ENCODE measurements around the gene OR1J1. TPM values are rescaled to one million over a fixed set of nuclear protein-coding genes. Genes with fewer than 3 reads are reported as not detected.

Gene OR1J1
- total and polyA plus RNA-seq, 2 donors: not detected

GRCh38 chr9:122479062-122479461 lies 1.3 kb upstream of the OR1J1 start:
- no peak for DNase-seq (ENCODE audit: low read depth in 6 of 9, low spot score in 9 of 9)
- Histone ChIP-seq H3K4me1 (ENCODE audit: control insufficient read depth in 2 of 2, insufficient read depth in 2 of 2, low read length in 2 of 2) (no peaks in the 10 kb centered on the region), H3K36me3 (ENCODE audit: control insufficient read depth in 2 of 2, insufficient read depth in 2 of 2, low read length in 1 of 2) (no peaks in the 10 kb centered on the region), H3K9me3 (ENCODE audit: control insufficient read depth in 2 of 2, insufficient read depth in 1 of 2, low read length in 1 of 2) (no peaks in the 10 kb centered on the region), H3K4me3 (ENCODE audit: low read length in 2 of 2) (no peak overlapping the region), H3K27me3 (ENCODE audit: control insufficient read depth in 2 of 2, insufficient read depth in 1 of 2, low read length in 1 of 2) (no peaks in the 10 kb centered on the region), H3K27ac (ENCODE audit: low read depth in 1 of 2, low read length in 1 of 2) (no peak overlapping the region)
- 96% methylated on average over 5 of the region's 5 CpGs for WGBS

GRCh38 chr9:122477346-122477745 lies 380 bp downstream of the OR1J1 start:
- Histone ChIP-seq H3K9me3 (ENCODE audit: control insufficient read depth in 2 of 2, insufficient read depth in 1 of 2, low read length in 1 of 2) (no peaks in the 10 kb centered on the region), H3K4me1 (ENCODE audit: control insufficient read depth in 2 of 2, insufficient read depth in 2 of 2, low read length in 2 of 2) (no peaks in the 10 kb centered on the region), H3K27me3 (ENCODE audit: control insufficient read depth in 2 of 2, insufficient read depth in 1 of 2, low read length in 1 of 2) (no peaks in the 10 kb centered on the region), H3K36me3 (ENCODE audit: control insufficient read depth in 2 of 2, insufficient read depth in 2 of 2, low read length in 1 of 2) (no peaks in the 10 kb centered on the region), H3K4me3 (ENCODE audit: low read length in 2 of 2) (no peak overlapping the region), H3K27ac (ENCODE audit: low read depth in 1 of 2, low read length in 1 of 2) (no peak overlapping the region)
- DNase-seq (ENCODE audit: low read depth in 6 of 9, low spot score in 9 of 9): no peak
- 97% methylated on average over 3 of the region's 3 CpGs for WGBS

- no peaks in the 10 kb centered on the region for H3K4me1 ChIP-seq (ENCODE audit: control insufficient read depth in 2 of 2, insufficient read depth in 2 of 2, low read length in 2 of 2)
- no peak for DNase-seq (ENCODE audit: low read depth in 6 of 9, low spot score in 9 of 9)
- H3K9me3 ChIP-seq (ENCODE audit: control insufficient read depth in 2 of 2, insufficient read depth in 1 of 2, low read length in 1 of 2): no peaks in the 10 kb centered on the region
- H3K4me3 ChIP-seq (ENCODE audit: low read length in 2 of 2): no peak overlapping the region
- no peaks in the 10 kb centered on the region for H3K27me3 ChIP-seq (ENCODE audit: control insufficient read depth in 2 of 2, insufficient read depth in 1 of 2, low read length in 1 of 2)
- H3K36me3 ChIP-seq (ENCODE audit: control insufficient read depth in 2 of 2, insufficient read depth in 2 of 2, low read length in 1 of 2): no peaks in the 10 kb centered on the region
- no peak overlapping the region for H3K27ac ChIP-seq (ENCODE audit: low read depth in 1 of 2, low read length in 1 of 2)
- WGBS: 90% methylated on average over 2 of the region's 2 CpGs
These were observed 2.0 kb downstream of the OR1J1 start for GRCh38 chr9:122475717-122476116.

- Histone ChIP-seq H3K4me1 (ENCODE audit: control insufficient read depth in 2 of 2, insufficient read depth in 2 of 2, low read length in 2 of 2) (no peaks in the 10 kb centered on the region), H3K36me3 (ENCODE audit: control insufficient read depth in 2 of 2, insufficient read depth in 2 of 2, low read length in 1 of 2) (no peaks in the 10 kb centered on the region), H3K4me3 (ENCODE audit: low read length in 2 of 2) (no peak overlapping the region), H3K27me3 (ENCODE audit: control insufficient read depth in 2 of 2, insufficient read depth in 1 of 2, low read length in 1 of 2) (no peaks in the 10 kb centered on the region), H3K9me3 (ENCODE audit: control insufficient read depth in 2 of 2, insufficient read depth in 1 of 2, low read length in 1 of 2) (no peaks in the 10 kb centered on the region), H3K27ac (ENCODE audit: low read depth in 1 of 2, low read length in 1 of 2) (no peak overlapping the region)
- no peak for DNase-seq (ENCODE audit: low read depth in 6 of 9, low spot score in 9 of 9)
- 89% methylated on average over 3 of the region's 3 CpGs for WGBS
These were observed 3.2 kb downstream of the OR1J1 start for GRCh38 chr9:122474561-122474960.

GRCh38 chr9:122468735-122469134 lies 9.0 kb downstream of the OR1J1 start:
- no peak overlapping the region for H3K27ac ChIP-seq (ENCODE audit: low read depth in 1 of 2, low read length in 1 of 2)
- WGBS: 81% methylated on average over 4 of the region's 4 CpGs
- H3K36me3 ChIP-seq (ENCODE audit: control insufficient read depth in 2 of 2, insufficient read depth in 2 of 2, low read length in 1 of 2): no peaks in the 10 kb centered on the region
- no peaks in the 10 kb centered on the region for H3K9me3 ChIP-seq (ENCODE audit: control insufficient read depth in 2 of 2, insufficient read depth in 1 of 2, low read length in 1 of 2)
- H3K27me3 ChIP-seq (ENCODE audit: control insufficient read depth in 2 of 2, insufficient read depth in 1 of 2, low read length in 1 of 2): no peaks in the 10 kb centered on the region
- H3K4me3 ChIP-seq (ENCODE audit: low read length in 2 of 2): no peak overlapping the region
- no peak for DNase-seq (ENCODE audit: low read depth in 6 of 9, low spot score in 9 of 9)
- peaks cover 0 to 5% of the 10 kb centered on the region in 2 donors for H3K4me1 ChIP-seq (ENCODE audit: control insufficient read depth in 2 of 2, insufficient read depth in 2 of 2, low read length in 2 of 2)

GRCh38 chr9:122466456-122466855 lies 11.3 kb downstream of the OR1J1 start:
- Histone ChIP-seq H3K4me1 (ENCODE audit: control insufficient read depth in 2 of 2, insufficient read depth in 2 of 2, low read length in 2 of 2) (peaks cover 0 to 5% of the 10 kb centered on the region in 2 donors), H3K27me3 (ENCODE audit: control insufficient read depth in 2 of 2, insufficient read depth in 1 of 2, low read length in 1 of 2) (no peaks in the 10 kb centered on the region), H3K4me3 (ENCODE audit: low read length in 2 of 2) (no peak overlapping the region), H3K36me3 (ENCODE audit: control insufficient read depth in 2 of 2, insufficient read depth in 2 of 2, low read length in 1 of 2) (no peaks in the 10 kb centered on the region), H3K27ac (ENCODE audit: low read depth in 1 of 2, low read length in 1 of 2) (no peak overlapping the region), H3K9me3 (ENCODE audit: control insufficient read depth in 2 of 2, insufficient read depth in 1 of 2, low read length in 1 of 2) (no peaks in the 10 kb centered on the region)
- DNase-seq (ENCODE audit: low read depth in 6 of 9, low spot score in 9 of 9): no peak
- WGBS: 88% methylated on average over 3 of the region's 3 CpGs

- WGBS: 20% methylated on average over 10 of the region's 10 CpGs
- no peak overlapping the region for H3K27ac ChIP-seq (ENCODE audit: low read depth in 1 of 2, low read length in 1 of 2)
These were observed 12.8 kb downstream of the OR1J1 start for GRCh38 chr9:122464633-122465567.

GRCh38 chr9:122463828-122464632 lies 13.7 kb downstream of the OR1J1 start:
- Histone ChIP-seq H3K27ac (ENCODE audit: low read depth in 1 of 2, low read length in 1 of 2) (no peak overlapping the region), H3K27me3 (ENCODE audit: control insufficient read depth in 2 of 2, insufficient read depth in 1 of 2, low read length in 1 of 2) (no peaks in the 10 kb centered on the region), H3K9me3 (ENCODE audit: control insufficient read depth in 2 of 2, insufficient read depth in 1 of 2, low read length in 1 of 2) (no peaks in the 10 kb centered on the region), H3K4me1 (ENCODE audit: control insufficient read depth in 2 of 2, insufficient read depth in 2 of 2, low read length in 2 of 2) (peaks cover 0 to 5% of the 10 kb centered on the region in 2 donors), H3K4me3 (ENCODE audit: low read length in 2 of 2) (no peak overlapping the region), H3K36me3 (ENCODE audit: control insufficient read depth in 2 of 2, insufficient read depth in 2 of 2, low read length in 1 of 2) (no peaks in the 10 kb centered on the region)
- WGBS: 96% methylated on average over 10 of the region's 10 CpGs
- DNase-seq (ENCODE audit: low read depth in 6 of 9, low spot score in 9 of 9): peak in 1 of 9 donors; percentile 13

More at GRCh38 chr9:122464633-122465567, 12.8 kb downstream of the OR1J1 start:
- Histone ChIP-seq H3K36me3 (ENCODE audit: control insufficient read depth in 2 of 2, insufficient read depth in 2 of 2, low read length in 1 of 2) (no peaks in the 10 kb centered on the region), H3K4me3 (ENCODE audit: low read length in 2 of 2) (peak overlapping the region; percentile 26 to 47), H3K9me3 (ENCODE audit: control insufficient read depth in 2 of 2, insufficient read depth in 1 of 2, low read length in 1 of 2) (no peaks in the 10 kb centered on the region), H3K4me1 (ENCODE audit: control insufficient read depth in 2 of 2, insufficient read depth in 2 of 2, low read length in 2 of 2) (peaks cover 0 to 5% of the 10 kb centered on the region in 2 donors), H3K27me3 (ENCODE audit: control insufficient read depth in 2 of 2, insufficient read depth in 1 of 2, low read length in 1 of 2) (no peaks in the 10 kb centered on the region)
- DNase-seq (ENCODE audit: low read depth in 6 of 9, low spot score in 9 of 9): peak; percentile 21 to 81 (median 48)

GRCh38 chr9:122457787-122458186 lies 19.9 kb downstream of the OR1J1 start:
- H3K27me3 ChIP-seq (ENCODE audit: control insufficient read depth in 2 of 2, insufficient read depth in 1 of 2, low read length in 1 of 2): no peaks in the 10 kb centered on the region
- no peak overlapping the region for H3K4me3 ChIP-seq (ENCODE audit: low read length in 2 of 2)
- H3K9me3 ChIP-seq (ENCODE audit: control insufficient read depth in 2 of 2, insufficient read depth in 1 of 2, low read length in 1 of 2): no peaks in the 10 kb centered on the region
- no peaks in the 10 kb centered on the region for H3K36me3 ChIP-seq (ENCODE audit: control insufficient read depth in 2 of 2, insufficient read depth in 2 of 2, low read length in 1 of 2)
- no peaks in the 10 kb centered on the region for H3K4me1 ChIP-seq (ENCODE audit: control insufficient read depth in 2 of 2, insufficient read depth in 2 of 2, low read length in 2 of 2)
- H3K27ac ChIP-seq (ENCODE audit: low read depth in 1 of 2, low read length in 1 of 2): no peak overlapping the region
- WGBS: 96% methylated on average over 1 of the region's 1 CpG
- DNase-seq (ENCODE audit: low read depth in 6 of 9, low spot score in 9 of 9): no peak

Measured in thymus (tissue), 11 donors.